ENCODE measurements around the gene PRDX5.

GRCh38 chr11:64331569-64332371 lies 13.8 kb downstream of the PRDX5 start:
- TF ChIP-seq CTCF (IDR thresholded peaks at IDR 0.05; ENCODE audit: low read depth, low read length, missing input control): peak; percentile 29
- TF ChIP-seq REST (IDR thresholded peaks at IDR 0.05): no peak
- no peak for TF ChIP-seq FOXA2 (IDR thresholded peaks at IDR 0.05)
- TF ChIP-seq RAD21 (IDR thresholded peaks at IDR 0.05): peak in 1 of 2 donors; percentile 61
- no peak for TF ChIP-seq TAF1 (conservative IDR thresholded peaks at IDR 0.05)
- no peak for TF ChIP-seq ATF3 (IDR thresholded peaks at IDR 0.05)
- no peak for TF ChIP-seq JUND (IDR thresholded peaks at IDR 0.05)
- no peak for TF ChIP-seq SP1 (IDR thresholded peaks at IDR 0.05)
- TF ChIP-seq FOXA1 (IDR thresholded peaks at IDR 0.05): no peak
- no peak for TF ChIP-seq MAX (IDR thresholded peaks at IDR 0.05)
- TF ChIP-seq ZBTB33 (IDR thresholded peaks at IDR 0.05): no peak
